ENCODE data around the gene NECTIN4.

DNA sequence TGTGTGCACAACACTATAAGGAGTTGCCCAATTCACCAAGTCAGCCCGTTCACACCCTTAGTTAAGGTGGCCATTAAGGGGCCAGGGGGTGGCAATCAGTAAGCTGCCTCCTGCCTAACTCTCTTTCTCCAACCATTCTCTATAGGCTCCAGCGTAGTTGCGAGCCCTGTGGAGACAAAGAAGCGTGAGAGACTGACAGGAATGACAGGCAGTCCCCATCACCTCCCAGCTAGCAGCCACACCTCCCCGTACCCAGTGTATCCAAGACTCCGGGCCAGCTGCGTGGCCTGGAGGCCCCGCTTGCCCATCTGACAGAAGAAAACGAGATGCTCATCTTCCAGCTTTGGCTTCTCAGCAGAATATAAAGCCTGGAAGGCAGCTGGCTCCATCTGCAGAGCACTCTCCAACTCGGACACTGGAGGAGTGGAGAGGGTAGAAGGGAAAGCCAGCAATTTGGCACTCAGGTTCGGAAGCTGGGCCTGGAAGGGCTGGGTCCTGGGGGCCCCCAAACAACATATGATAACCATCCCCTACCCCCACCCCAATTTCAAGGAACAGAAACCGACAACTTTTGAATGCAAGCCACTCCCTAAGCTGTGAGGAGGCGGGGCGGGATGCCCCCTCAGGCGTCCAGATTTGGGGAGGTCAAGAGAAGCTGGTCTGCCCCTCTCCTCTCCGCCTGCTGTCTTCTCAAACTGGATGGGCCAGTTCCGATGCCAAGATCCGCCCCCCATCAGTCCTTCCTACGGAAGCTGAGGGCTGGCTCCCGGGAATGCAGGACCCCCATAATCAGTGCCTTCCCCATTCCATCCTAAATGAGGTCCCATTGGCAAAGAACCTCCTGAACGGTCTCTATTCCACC, 51.5 kb downstream of the NECTIN4 start:
- TF ChIP-seq, protein P1, sequence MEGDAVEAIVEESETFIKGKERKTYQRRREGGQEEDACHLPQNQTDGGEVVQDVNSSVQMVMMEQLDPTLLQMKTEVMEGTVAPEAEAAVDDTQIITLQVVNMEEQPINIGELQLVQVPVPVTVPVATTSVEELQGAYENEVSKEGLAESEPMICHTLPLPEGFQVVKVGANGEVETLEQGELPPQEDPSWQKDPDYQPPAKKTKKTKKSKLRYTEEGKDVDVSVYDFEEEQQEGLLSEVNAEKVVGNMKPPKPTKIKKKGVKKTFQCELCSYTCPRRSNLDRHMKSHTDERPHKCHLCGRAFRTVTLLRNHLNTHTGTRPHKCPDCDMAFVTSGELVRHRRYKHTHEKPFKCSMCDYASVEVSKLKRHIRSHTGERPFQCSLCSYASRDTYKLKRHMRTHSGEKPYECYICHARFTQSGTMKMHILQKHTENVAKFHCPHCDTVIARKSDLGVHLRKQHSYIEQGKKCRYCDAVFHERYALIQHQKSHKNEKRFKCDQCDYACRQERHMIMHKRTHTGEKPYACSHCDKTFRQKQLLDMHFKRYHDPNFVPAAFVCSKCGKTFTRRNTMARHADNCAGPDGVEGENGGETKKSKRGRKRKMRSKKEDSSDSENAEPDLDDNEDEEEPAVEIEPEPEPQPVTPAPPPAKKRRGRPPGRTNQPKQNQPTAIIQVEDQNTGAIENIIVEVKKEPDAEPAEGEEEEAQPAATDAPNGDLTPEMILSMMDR (IDR thresholded peaks at IDR 0.05): no peak
- TF ChIP-seq EZH2phosphoT487 (IDR thresholded peaks at IDR 0.05) (no peak), EZH2 (IDR thresholded peaks at IDR 0.05) (no peak)

Data from neural progenitor cell (in vitro differentiated cells).